GM19397 (cell line): ENCODE measurements around the gene MYMK.

ENCODE experiments used
- ATAC-seq: cut with Tn5 transposase; IDR thresholded peaks from one replicate; pipeline ENCODE4 v1.9.1; 2021; ENCODE audit warnings: mild to moderate bottlenecking, moderate library complexity; ENCODE audit not compliant: unreplicated experiment

The MYMK gene

DNA sequence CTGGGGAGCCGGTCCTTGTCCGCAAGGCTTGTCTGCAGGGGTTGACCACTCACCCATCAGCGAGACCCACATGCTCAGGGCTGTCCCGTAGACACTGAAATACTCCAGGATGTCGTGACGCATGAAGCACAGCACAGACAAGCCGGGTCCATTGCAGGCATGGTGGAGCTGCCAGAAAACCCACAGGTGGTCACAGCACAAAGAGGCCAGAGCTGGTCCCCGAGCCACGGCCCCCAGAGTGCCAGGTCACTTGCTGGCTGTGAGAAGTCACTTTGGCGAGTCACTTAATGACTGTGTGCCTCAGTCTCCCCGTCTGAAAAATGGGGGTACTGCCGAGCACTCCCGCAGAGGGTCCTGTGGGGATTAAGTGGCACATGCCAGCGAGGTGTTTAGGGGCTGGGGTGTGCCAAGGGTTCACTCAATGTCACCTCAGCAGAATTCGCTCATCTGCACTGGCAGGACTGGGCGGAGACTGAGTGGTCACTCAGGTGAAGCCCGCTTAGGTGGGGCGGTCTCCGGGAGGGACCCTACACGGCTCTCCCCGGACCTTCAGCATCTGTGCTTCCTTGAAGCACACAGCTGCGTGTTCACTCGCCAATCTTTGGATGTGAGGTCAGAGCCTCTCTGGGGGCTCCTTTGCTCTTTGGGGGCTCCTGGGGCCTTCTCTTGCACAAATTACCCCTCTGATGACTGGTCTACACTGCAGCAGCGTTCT is 4.5 kb downstream of the MYMK start:
- ATAC-seq: no peak

DNA sequence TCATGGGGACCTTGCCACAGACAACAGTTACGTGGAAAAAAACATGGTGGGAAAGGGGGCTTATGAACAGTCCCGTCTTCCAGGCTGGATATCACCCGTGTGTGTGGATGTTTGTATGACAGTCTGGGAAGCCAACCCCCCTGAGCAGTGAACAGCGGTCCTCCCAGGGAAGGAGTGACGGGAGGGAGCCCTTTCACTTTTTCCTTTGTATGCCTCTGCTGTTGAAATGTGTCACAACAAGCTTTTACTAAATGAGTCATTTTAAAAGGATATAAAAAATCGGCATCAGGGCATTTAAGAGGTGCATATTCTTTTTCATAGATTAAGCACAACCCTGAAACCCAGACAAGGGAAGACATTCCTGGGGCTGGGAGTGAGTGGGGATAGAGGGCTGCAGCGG is 5.1 kb downstream of the MYMK start:
- no peak for ATAC-seq

DNA sequence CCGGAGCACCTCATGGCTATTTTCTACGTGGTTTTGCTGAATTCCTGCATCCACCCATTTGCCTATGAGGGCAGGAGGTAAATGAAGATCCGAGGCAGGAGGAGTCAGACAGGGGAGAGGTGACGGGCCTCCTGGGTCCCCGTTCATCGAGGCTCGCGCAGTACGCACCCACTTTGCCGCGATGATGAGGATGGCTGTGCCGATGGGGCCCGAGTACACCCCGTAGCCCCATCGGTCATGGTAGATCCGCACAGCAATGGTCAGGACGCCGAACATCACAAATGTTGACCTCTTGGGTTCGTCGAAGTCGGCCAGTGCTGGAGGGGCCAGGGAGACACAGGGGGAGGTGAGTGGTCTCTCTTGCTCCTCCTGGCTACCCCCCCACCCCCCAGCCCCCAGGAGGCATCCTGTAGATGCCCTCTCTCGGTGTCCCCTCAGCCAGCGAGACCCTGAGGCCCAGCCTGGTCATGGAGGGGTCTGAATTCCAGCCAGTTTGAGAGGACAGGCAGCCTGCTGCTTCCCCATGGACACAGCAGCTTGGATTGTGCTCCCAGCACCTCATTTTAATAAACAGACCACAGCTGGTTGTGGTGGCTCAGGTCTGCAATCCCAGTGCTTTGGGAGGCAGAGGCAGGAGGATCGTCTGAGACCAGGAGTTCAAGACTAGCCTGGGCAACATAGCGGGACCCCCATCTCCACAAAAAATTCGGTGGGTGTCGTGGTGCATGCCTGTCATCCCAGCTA is 5.9 kb downstream of the MYMK start:
- ATAC-seq: no peak

DNA sequence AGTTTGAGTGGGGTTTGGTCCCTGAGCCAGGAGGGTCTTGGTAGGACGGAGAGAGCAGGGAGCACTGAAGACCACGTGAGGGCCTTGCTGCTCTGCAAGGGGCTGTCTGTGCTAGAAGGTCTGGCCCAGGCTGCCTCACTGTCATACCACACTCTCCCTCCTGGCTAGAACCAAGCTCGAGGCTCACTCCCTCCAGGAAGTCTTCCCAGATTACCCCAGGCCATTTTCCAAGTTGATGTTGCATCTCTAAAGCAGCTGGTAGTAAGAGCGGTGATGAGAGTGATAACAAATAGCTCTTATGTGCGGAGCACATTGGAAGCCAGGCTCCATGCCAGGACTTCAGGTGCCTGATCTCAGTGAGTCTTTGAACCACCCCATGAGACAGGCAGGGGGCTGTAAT is 6.6 kb downstream of the MYMK start:
- no peak for ATAC-seq

DNA sequence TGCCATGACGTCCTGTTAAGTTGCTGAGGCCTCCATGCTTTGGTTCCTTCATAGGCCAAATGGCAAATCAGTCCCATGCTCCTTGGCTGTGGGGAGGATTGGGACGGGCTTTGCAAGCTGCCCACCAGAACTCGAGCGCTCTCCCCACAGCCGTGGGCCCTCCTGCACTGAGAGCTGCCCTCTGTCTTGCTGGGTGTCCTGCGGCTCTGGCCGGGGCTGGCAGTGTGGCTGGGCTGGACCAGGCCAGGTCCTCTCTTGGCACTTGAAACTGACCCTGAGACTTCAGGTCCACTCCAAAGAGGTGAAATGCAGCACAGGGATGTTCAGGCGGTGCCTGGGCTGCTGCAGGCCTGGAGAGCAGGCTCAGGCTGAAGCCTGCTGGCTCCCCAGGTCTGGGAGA is 7.0 kb downstream of the MYMK start:
- ATAC-seq: no peak

DNA sequence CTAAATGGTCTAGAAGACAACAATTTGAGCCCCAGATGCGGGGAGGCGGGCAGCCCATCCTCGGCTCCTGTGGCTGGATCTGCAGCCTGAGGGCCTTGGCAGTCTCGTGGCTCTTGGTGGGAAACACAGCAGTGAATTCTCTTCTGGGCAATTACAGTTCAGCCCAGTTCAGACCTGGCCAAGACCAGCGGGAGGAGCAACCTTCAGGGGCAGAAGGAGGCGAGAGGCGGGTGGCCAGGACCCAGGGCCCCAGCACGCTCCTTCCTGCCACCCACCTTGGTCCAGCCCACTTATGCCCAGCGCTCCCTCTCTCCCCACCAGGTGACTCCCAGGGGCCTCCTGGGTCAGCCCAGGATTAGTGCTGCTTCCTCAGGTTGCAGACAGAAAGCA is 7.8 kb downstream of the MYMK start:
- no peak for ATAC-seq

DNA sequence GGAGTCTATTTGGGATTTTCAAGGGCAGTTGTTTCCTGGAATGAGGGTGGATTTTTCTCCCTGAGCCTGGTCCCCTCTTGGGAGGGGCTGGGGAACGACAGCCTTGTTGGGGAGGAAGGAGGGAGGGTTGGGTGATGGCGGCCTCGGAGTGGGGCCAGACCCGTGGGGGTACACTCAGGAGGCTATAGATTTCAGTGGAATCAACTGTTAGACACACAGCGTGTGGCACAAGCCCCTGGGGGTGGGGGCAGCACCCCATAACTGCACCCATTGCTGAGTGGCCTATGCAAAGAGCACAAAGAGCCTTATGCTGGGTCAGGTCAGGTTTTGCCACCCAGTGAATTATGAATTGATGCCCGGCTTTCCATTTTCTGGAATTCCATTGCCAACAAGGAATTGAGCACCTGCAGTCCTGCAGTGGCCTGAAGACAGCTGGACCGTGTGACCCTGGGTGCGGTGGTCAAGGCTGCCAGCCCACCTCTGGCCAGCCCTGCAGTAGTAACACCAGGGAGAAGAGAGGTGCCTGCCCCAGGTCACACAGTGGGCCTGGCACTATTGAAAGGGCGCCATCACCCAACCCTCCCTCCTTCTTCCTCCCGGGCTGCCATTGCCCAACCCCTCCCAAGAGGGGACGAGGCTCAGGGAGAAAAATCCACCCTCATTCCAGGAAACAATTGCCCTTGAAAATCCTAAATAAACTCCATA is 8.4 kb downstream of the MYMK start:
- ATAC-seq: no peak

DNA sequence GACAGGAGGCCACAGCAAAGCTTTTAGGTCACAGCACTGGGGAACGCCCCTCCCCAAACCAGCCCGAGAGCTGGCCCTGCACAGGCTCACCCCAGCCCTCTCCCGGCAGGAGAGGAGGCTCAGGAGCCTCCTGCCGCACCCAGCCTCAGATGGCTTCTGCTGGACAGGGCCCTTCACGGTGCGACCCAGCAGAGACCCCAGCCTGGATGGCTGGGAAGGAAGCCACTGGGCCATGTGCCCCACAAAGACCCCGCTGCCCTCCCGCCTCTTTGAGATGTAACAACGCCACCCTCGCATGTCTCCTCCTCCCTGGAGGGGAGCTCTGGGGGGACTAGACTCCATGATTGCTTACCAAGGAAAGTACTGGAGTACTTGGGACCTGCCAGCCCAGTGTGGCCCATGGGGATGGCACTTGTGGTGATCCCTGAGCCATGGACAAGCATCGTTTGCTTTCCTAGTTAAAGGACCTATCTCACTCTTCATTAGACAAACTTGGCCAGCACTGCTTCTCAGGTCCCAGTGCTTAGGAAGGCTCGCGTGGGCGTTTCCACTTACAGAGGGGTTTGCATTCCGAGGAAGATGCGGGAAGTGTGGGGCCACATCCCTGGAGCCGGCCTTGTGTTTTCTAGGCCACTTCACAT is 9.0 kb downstream of the MYMK start:
- no peak for ATAC-seq

DNA sequence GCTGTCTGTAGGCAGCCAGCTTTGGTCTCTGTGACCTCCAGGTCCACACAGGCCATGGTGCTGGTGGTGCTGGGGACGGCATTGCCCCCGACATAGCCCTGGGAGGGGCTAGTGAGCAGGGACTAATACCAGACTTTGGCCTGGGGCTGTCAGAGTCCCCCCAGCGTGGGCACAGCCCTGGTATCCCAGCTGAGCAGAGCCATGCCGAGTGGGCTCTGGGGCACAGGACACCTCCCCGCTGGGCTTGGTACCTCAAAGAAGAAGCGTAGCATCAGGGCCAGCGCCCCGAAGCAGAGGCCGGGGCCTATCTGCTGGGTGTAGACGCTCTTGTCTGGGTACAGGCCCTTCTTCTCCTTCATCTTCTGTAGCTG is 9.5 kb downstream of the MYMK start:
- ATAC-seq: no peak

DNA sequence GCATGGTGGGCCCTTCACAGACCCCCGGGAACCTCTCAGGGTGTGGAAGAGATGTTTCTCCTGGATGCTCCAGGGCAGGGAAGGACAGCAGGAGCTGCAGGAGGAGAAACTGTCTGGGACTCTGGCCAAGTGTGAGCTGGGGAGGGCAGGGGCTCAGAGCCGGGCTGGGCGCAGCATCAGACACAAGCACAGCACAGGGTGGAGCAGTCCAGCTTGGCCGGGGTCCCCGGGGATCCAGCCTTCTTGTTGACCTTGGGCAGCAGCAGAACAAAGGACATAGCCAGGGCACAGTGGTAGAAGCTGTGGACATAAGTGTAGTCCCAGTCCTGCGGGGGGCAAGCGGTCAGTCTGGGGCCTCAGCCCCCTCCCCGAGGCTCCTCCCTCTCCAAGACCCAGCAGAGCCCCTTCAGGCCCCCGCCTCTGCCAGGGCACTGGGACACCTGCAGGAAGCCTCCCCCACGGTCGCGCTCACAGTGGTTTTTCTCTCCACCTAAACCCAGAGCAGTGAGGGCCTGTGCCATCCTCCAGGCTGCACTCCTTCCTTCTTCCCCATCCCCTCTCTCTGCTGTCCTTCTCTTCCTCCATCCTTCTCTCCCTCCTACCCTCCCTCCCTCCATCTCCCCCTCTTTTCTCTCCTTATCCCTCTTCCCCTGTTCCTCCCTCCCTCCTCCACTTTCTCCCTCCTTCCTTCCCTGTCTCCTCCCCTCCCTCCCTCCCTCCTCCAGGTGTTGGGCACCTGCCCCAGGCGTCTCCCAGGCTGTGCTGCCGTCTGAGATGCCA is 10.1 kb downstream of the MYMK start:
- ATAC-seq: no peak

DNA sequence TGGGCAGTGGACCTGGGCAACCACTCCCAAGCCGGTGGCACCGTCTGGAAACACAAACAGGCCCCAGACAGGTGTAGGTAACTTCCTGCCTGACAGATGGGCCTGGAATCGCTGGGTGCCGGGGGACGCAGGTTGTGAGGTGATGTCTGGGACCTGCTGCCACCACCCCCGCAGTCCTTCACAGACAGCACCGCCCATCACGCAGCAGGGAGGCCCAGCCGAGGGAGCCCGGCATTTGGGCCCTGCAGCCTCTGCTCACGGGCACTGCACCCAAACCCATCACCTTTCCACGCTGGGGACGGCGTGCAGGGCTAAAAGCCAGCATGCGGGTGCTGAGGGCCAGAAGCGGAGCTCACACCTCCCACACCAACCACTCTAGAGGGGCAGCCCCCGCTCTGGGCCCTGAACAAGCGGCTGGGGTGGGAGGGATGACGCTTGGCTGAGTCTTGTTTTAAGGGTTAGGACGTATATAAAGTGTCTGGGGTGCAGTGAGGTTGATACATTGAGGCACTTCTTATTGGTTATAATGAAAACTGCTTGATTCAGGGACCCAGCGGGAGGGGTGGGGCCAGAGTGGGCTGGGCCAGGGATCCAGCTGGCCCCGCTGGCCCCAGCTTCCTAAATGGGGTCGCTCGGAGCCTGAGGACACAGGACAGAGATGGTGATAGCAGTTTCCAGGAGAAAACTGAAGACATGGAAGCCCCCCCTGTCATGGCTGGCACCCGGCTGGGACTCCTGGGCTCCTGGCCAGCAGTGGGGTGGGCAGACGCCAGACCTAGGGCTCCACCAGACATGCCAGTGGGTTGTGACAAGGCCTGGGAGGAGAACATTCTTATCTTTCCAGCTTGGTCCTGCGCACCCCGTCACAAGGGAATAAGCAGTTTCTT is 11.3 kb downstream of the MYMK start:
- no peak for ATAC-seq

DNA sequence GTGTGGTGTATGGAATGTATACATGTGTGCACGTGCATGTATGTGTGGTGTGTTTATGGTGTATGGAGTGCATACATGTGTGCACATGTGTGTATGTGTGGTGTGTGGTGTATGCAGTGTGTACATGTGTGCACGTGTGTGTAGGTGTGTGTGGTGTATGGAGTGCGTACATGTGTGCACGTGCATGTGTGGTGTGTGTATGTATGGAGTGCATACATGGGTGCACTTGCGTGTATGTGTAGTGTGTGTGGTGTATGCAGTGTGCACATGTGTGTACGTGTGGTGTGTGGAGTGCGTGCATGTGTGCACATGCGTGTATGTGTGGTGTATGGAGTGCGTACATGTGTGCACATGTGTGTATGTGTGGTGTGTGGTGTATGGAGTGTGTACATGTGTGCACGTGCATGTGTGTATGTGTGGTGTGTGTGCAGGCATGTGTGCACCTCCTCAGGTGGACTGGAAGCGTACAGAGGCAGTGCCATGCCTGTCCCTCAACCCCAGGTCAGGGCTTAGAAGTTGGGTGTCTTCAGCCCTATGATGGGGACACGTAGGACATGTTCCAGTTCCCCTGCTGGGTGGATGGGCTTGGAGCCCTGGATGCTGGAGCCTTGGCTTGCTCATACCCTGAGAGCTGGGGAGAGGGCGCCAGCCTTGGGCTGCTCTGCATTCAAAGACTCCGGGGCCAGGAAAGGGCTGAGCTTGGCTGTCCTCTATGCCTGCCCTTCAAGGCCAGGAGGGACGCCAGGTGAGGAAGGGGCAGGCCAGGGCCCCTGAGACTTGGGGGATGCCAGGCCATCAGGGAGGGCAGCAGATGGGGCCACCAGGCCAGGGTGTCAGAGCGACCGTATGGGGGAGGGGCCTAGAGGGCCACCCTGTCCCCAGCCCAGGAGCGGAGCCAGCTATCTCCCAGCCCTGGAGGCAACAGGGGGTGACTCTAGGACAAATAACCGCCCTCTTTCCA is 12.2 kb downstream of the MYMK start:
- ATAC-seq: no peak

DNA sequence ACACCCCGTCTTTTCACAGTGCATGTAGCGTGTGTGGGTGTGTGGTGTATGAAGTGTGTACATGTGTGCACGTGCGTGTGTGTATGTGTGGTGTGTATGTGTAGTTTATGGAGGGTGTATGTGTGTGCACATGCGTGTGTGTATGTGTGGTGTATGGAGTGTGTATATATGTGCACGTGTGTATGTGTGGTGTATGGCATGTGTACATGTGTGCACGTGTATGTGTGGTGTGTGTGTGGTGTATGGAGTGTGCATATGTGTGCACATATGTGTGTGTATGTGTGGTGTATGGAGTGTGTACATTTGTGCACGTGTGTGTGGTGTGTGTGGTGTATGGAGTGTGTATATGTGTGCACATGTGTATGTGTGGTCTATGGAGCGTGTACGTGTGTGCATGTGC is 13.2 kb downstream of the MYMK start:
- ATAC-seq: no peak

DNA sequence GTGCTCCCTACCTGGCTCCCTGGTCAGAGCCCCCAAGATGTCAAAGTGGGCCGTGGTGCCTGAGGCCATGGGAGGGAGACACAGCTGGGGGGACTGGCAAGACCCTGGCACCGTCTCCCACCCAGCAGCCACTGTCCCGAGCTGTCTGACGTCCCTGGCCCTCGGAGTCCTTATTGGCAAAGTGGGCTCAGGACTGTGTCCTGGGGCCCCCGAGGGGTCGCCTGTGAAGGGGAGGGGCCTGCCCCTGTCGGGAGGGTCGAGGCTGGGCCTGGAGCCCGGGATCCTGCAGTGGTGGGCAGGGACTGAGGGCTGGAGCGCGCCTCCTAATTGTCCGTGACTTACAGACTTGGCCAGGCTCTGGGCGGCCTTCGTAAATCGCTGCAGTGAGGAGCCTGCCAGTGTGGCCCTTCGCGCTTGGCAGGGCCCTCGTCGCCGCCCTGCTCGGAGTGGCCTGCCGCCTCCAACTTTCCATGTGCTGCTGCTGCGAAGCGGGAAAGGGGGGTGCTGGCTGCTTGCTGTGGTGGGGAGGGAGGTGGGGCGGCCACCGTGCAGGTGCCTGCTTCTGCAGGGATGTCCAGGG is 13.7 kb downstream of the MYMK start:
- no peak for ATAC-seq

DNA sequence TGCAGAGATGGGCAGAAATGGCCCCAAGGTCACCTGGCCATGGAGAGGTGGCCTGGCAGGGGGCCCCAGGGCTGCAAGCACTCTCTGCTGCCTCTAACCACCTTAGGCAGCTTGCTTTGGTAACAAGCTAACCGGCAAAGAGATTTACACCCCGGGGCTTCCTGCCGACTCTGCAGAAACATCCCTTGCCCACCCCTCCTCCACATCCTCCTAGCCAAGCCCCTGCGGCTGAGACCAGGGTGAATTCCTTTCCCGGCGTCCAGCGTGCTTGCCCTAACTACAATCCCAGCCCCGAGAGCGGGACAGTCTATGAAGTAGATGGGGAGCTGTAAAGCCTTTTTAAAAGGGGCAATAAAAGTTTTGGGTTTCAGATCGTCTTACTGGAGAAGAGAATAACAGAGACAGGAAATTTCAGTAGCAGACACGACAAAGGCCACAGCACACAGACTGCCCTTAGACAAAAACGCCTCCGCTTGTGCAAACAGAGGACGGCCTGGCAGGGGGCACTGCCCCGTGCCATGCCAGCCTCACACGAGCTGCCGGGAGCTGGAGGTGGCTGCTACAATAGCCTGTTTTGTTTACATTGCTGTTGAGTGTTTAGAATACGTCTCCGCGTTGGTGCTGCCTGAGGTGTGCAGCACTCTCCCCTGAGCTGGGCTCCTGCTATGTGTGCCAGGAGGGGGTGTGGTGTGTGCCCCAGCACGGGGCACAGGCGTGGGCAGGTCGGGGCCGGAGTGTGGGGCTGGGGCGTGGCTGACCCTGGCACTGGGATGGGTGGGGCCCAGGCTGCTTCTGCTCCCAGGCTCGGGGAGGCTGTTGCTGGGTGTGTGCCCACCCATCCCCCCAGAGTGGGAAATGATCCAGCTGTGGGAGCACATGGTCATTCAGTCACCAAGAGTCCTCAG is 15.3 kb downstream of the MYMK start:
- no peak for ATAC-seq

DNA sequence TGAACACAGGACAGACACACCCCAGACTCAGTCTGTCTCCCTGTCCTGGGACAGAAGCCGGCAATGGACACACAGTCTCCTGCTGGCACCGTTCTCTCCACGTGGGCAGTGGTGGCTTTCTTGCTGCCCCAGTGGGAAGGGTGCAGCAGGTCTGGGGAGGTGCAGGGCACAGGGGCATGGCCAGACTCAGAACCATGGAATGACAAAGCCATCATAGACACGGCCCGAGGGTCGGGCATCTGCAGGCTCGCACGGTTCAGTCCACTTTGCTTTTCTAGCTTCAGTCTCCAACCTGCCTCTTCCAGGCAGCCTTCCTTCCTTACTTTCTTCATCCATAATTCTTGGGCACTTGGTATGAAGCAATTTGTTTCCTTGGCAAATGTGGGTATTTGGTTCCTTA is 16.7 kb downstream of the MYMK start:
- ATAC-seq: no peak

DNA sequence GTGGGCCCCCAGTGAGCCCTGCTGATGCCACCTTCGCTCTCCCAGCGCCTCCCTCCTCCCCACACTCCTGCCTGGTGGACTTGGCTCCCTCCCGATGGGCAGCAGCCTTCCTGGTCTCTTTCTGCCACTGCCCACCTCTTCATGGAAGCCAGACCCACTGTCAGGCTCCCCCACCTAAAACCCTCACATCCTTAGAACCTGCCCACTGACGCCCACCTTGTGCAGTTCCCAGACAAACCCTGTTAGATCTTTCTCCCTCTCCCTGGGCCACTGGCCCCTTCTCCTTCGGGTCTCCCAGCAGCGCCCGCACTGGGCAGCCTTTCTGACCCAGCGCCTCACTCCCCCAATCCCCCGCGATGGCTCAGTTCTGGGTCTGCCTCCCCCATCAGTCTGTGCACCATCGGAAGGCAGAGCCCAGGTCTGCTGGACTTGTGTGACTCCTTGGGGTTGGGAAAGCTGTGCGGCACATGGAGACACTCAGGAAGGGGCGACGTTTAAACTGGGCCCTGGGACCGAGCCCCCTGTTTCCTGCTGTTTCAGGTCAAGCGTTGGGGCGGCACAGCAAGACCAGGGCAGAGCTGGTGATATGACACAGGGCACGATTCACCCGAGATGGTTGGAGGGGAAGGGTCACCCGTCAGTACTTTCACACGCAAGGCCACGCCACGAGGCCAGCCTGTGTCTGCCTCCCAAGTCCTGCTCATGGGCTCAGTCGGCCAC is 17.4 kb downstream of the MYMK start:
- no peak for ATAC-seq
